Inflammatory macrophage treated with lipopolysaccharide for 1 hour (primary cell): Measurements from ENCODE around the gene SLC16A12.

ENCODE experiments used
- DNase-seq, 2 donors: peaks; one replicate each; pipeline ENCODE4 v3.0.0-alpha.2; 2020 to 2022

The SLC16A12 gene

GRCh38 chr10:89535171-89536012, at the start of gene SLC16A12:
TSS of gene SLC16A12 (minus strand) at chr10:89535594. CDS start at chr10:89462578, 73,016 bp downstream.
- DNase-seq, result no peak

- DNase-seq, result no peak
Measured at GRCh38 chr10:89582022-89582421, 46.6 kb upstream of the SLC16A12 start.

- peak; percentile 14 to 20 for DNase-seq
Measured at GRCh38 chr10:89580243-89580642, 44.8 kb upstream of the SLC16A12 start.

GRCh38 chr10:89576696-89577095, 41.3 kb upstream of the SLC16A12 start:
- DNase-seq, result no peak

GRCh38 chr10:89576022-89576421, 40.6 kb upstream of the SLC16A12 start:
- DNase-seq, result no peak

GRCh38 chr10:89575031-89575430, 39.6 kb upstream of the SLC16A12 start:
- DNase-seq, result no peak

GRCh38 chr10:89574368-89574767, 39.0 kb upstream of the SLC16A12 start:
- DNase-seq, result peak; percentile 16 to 31

- no peak for DNase-seq
Measured at GRCh38 chr10:89567576-89568245, 32.3 kb upstream of the SLC16A12 start.

- no peak for DNase-seq
Measured at GRCh38 chr10:89566992-89567391, 31.6 kb upstream of the SLC16A12 start.

- DNase-seq, result no peak
Measured at GRCh38 chr10:89566095-89566950, 30.9 kb upstream of the SLC16A12 start.

- DNase-seq, result no peak
Measured at GRCh38 chr10:89565180-89565579, 29.8 kb upstream of the SLC16A12 start.

GRCh38 chr10:89563861-89564478, 28.6 kb upstream of the SLC16A12 start:
- DNase-seq, result peak; percentile 22 to 75

GRCh38 chr10:89563311-89563710, 27.9 kb upstream of the SLC16A12 start:
- no peak for DNase-seq

GRCh38 chr10:89556600-89556999, 21.2 kb upstream of the SLC16A12 start:
- DNase-seq, result no peak

- DNase-seq, result no peak
Measured at GRCh38 chr10:89555688-89556445, 20.5 kb upstream of the SLC16A12 start.

GRCh38 chr10:89554433-89554832, 19.0 kb upstream of the SLC16A12 start:
- DNase-seq, result no peak

- DNase-seq, result no peak
Measured at GRCh38 chr10:89553064-89553734, 17.8 kb upstream of the SLC16A12 start.

- no peak for DNase-seq
Measured at GRCh38 chr10:89552213-89552612, 16.8 kb upstream of the SLC16A12 start.

- no peak for DNase-seq
Measured at GRCh38 chr10:89550509-89550908, 15.1 kb upstream of the SLC16A12 start.

- no peak for DNase-seq
Measured at GRCh38 chr10:89549510-89549909, 14.1 kb upstream of the SLC16A12 start.

- peak; percentile 21 to 47 for DNase-seq
Measured at GRCh38 chr10:89548673-89549072, 13.3 kb upstream of the SLC16A12 start.
